ENCODE measurements around the gene CREBBP.

DNA sequence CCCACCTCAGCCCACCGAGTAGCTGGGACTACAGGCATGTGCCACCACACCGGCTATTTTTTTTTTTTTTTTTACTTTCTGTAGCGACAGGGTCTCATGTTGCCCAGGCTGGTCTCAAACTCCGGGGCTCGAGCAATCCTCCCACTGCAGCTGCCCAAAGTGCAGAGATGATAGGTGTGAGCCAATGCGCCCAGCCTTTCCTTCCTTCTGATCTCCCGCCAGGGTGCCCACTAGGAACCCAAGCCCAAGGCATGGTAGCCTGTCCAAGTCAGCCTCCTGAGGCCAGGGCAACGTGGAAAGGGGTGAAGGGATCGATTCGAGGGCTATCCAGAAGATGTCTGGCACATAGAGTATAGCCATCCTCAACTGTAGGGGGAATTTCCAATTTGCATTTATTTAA, 9.6 kb upstream of the CREBBP start:
- TF ChIP-seq POLR2AphosphoS5 (IDR thresholded peaks at IDR 0.05) (no peak), POLR2A (IDR thresholded peaks at IDR 0.05) (no peak)
- TF ChIP-seq, protein P1, sequence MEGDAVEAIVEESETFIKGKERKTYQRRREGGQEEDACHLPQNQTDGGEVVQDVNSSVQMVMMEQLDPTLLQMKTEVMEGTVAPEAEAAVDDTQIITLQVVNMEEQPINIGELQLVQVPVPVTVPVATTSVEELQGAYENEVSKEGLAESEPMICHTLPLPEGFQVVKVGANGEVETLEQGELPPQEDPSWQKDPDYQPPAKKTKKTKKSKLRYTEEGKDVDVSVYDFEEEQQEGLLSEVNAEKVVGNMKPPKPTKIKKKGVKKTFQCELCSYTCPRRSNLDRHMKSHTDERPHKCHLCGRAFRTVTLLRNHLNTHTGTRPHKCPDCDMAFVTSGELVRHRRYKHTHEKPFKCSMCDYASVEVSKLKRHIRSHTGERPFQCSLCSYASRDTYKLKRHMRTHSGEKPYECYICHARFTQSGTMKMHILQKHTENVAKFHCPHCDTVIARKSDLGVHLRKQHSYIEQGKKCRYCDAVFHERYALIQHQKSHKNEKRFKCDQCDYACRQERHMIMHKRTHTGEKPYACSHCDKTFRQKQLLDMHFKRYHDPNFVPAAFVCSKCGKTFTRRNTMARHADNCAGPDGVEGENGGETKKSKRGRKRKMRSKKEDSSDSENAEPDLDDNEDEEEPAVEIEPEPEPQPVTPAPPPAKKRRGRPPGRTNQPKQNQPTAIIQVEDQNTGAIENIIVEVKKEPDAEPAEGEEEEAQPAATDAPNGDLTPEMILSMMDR (IDR thresholded peaks at IDR 0.05), result no peak

All from suprapubic skin (tissue), 4 donors.